Suprapubic skin (tissue), 3 donors: Measurements from ENCODE around the gene MTA1.

ENCODE experiments used
- EP300 ChIP-seq: sonication (generic); formaldehyde crosslinking; IDR thresholded peaks from one replicate; pipeline ENCODE4 v1.6.1; 2017; ENCODE audit warnings: antibody characterized with exemption
- TF ChIP-seq, protein P1 (sequence below), 2 donors: fragments of 200-600 bp in 1 of 2; fragments of 450-650 bp in 1 of 2; sonication (generic) in 1 of 2; IDR thresholded peaks; one replicate each; pipeline ENCODE4 v1.5.1; 2016 to 2019; ENCODE audit warnings: antibody characterized with exemption in 2 of 2, mild to moderate bottlenecking in 1 of 2, moderate library complexity in 1 of 2

GRCh38 chr14:105437723-105438500 lies 18.3 kb downstream of the MTA1 start:
- no peak for TF ChIP-seq EP300
- TF ChIP-seq, protein P1, sequence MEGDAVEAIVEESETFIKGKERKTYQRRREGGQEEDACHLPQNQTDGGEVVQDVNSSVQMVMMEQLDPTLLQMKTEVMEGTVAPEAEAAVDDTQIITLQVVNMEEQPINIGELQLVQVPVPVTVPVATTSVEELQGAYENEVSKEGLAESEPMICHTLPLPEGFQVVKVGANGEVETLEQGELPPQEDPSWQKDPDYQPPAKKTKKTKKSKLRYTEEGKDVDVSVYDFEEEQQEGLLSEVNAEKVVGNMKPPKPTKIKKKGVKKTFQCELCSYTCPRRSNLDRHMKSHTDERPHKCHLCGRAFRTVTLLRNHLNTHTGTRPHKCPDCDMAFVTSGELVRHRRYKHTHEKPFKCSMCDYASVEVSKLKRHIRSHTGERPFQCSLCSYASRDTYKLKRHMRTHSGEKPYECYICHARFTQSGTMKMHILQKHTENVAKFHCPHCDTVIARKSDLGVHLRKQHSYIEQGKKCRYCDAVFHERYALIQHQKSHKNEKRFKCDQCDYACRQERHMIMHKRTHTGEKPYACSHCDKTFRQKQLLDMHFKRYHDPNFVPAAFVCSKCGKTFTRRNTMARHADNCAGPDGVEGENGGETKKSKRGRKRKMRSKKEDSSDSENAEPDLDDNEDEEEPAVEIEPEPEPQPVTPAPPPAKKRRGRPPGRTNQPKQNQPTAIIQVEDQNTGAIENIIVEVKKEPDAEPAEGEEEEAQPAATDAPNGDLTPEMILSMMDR (IDR thresholded peaks at IDR 0.05), result no peak
